GM12892 (cell line): ENCODE results near the gene MCL1.
"Not testable (repeated sequence)": the region's sequence is repeated elsewhere in the genome, so short reads cannot be mapped to it uniquely, and the experiment has no call there.

Experiments used
- POLR2A ChIP-seq: IDR thresholded peaks from 2 replicates; pipeline ENCODE4 v1.6.1; 2011; ENCODE audit warnings: low read depth, low read length, control low read depth
- POLR2AphosphoS5 ChIP-seq: IDR thresholded peaks from 2 replicates; pipeline ENCODE4 v1.6.1; 2011; ENCODE audit warnings: low read depth, low read length, control low read depth

DNA sequence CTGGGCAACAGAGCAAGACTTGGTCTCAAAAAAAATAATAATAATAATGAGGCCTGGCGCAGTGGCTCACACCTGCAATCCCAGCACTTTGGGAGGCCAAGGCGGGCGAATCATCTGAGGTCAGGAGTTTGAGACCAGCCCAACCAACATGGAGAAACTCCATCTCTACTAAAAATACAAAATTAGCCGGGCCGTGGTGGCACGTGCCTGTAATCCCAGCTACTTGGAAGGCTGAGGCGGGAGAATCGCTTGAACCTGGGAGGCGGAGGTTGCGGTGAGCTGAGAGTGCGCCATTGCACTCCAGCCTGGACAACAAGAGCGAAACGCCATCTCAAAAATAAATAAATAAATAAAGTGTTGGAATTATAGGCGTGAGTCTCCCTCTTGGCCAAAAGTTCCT is 2.6 kb upstream of the MCL1 start:
- TF ChIP-seq POLR2A, POLR2AphosphoS5: not testable (repeated sequence)
